Measurements from ENCODE around the gene C10orf105. TPM values are rescaled to one million over a fixed set of nuclear protein-coding genes. Genes with fewer than 3 reads are reported as not detected.

C10orf105 gene
- total and polyA plus RNA-seq, 2 of the 13 experiments (the other 11 are each of a cell fraction or from before 2014, with no cell fraction given): not detected

DNA sequence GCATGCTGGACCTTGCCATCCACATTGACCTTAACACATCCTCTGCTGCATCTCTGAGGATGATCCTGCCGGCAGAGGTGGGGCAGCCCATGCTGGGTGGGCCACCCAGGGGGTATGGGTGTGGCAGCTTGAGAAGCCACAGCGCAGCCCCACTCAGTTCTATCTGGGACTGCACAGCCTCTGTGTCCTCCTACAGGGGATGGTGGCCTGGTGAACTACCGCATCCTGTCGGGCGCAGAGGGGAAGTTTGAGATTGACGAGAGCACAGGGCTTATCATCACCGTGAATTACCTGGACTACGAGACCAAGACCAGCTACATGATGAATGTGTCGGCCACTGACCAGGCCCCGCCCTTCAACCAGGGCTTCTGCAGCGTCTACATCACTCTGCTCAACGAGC is 12.2 kb upstream of the C10orf105 start (continued):
- TF ChIP-seq ZNF574 (CRISPR knock-in tag; IDR thresholded peaks at IDR 0.05) (no peak), SRY (CRISPR knock-in tag; IDR thresholded peaks at IDR 0.05) (no peak), TEF (CRISPR knock-in tag; IDR thresholded peaks at IDR 0.05) (no peak), SP4 (CRISPR knock-in tag; IDR thresholded peaks at IDR 0.05) (no peak), ZBTB2 (CRISPR knock-in tag; IDR thresholded peaks at IDR 0.05; ENCODE audit: low read depth) (no peak), IRF2 (CRISPR knock-in tag; IDR thresholded peaks at IDR 0.05) (no peak), ZNF7 (CRISPR knock-in tag; IDR thresholded peaks at IDR 0.05) (no peak)

DNA sequence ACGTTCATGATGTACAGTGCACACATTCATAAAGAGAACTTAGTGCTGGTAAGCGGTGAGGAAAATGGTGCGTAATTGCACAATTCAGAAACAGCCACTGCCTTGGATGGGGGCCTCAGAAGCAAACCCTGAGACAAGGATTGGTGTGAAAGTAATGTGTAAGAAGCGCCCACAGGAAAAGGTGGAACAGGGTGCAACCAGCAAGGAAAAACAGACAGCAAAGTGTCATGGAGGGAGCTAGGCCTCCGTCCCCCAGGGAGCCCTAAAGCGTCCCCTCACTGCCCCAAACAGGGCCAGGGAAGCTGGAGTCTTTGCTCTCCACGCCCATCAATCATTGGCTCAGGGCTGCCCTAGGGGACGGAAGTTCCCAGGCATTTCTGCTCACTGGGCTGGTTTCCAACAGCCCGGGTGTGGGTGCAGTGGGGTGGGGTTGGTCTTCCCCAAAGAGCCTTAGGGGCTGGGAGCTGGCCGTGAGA is 9.6 kb upstream of the C10orf105 start:
- Histone ChIP-seq H2AFZ (ENCODE audit: low read length) (no peak overlapping the region), H3K4me3 (replicated peaks in 1 of 3; ENCODE audit: insufficient read depth in 1 of 3, low read depth in 2 of 3, low read length in 3 of 3) (no peak overlapping the region), H3K4me2 (ENCODE audit: low read depth, low read length) (no peak overlapping the region), H3K27ac (ENCODE audit: extremely low read length, insufficient read depth, low read length) (no peak overlapping the region), H3K4me1 (ENCODE audit: insufficient read depth, low read length) (peaks cover 47% of the 10 kb centered on the region), H3K9me3 (ENCODE audit: low read length) (no peaks in the 10 kb centered on the region), H3K27me3 (ENCODE audit: control insufficient read depth in 1 of 2, insufficient read depth in 2 of 2, low read length in 2 of 2) (peaks cover 2 to 16% of the 10 kb centered on the region in 2 experiments; a peak in 3 of 5 replicates), H3K9ac (ENCODE audit: insufficient read depth, low read depth, low read length) (no peak overlapping the region), H3K79me2 (ENCODE audit: insufficient read depth, low read length) (no peaks in the 10 kb centered on the region), H4K20me1 (ENCODE audit: insufficient read depth, low read length) (no peaks in the 10 kb centered on the region), H3K36me3 (replicated peaks in 1 of 2; ENCODE audit: control insufficient read depth in 1 of 2, insufficient read depth in 2 of 2, low read length in 2 of 2) (no peaks in the 10 kb centered on the region)
- POLR2A ChIA-PET: no interaction called here
- 26% methylated on average over 9 of the region's 10 CpGs for WGBS (ENCODE audit: low lambda C conversion rate)
- in situ Hi-C loops (cut with HindIII; ENCODE audit: extremely low pct_ligation_motif_present, low pct_unique_long_range_greater_than_20kb): no loop called here
- intact Hi-C loops (cut with micrococcal nuclease; ENCODE audit: unreplicated experiment): no loop called here
- 0 out of 3 replicates have a peak, but pooled peaks have one; percentile 9 for ATAC-seq
- TF ChIP-seq ELF3 (CRISPR knock-in tag; IDR thresholded peaks at IDR 0.05) (no peak), ZBTB7B (CRISPR knock-in tag; IDR thresholded peaks at IDR 0.05) (no peak), GLI4 (CRISPR knock-in tag; IDR thresholded peaks at IDR 0.05; ENCODE audit: borderline replicate concordance) (no peak), ZFY (CRISPR knock-in tag; IDR thresholded peaks at IDR 0.05) (no peak), NR1H2 (CRISPR knock-in tag; IDR thresholded peaks at IDR 0.05; ENCODE audit: borderline replicate concordance, low read depth) (no peak), ZNF274 (CRISPR knock-in tag; IDR thresholded peaks at IDR 0.05) (no peak)
- peak; percentile 8 for DNase-seq (ENCODE audit: low spot score)
- no peak for FAIRE-seq
- CTCF ChIA-PET (ENCODE audit: low intra/inter-chr PET ratio, low total read pairs): no interaction called here
- no TSS peak for BruUV-seq (replicated peaks)
